Mesothelial cell of epicardium (in vitro differentiated cells): ENCODE measurements around the gene NPTXR. TPM values are rescaled to one million over a fixed set of nuclear protein-coding genes. Genes with fewer than 3 reads are reported as not detected.

Experiments
- DNase-seq, 2 experiments: peaks; one replicate each; pipeline ENCODE4 v3.0.0; 2021; ENCODE audit warnings: low spot score in 2 of 2; ENCODE audit not compliant: unreplicated experiment in 2 of 2
- H3K27ac Mint-ChIP-seq: 2 replicates; pipeline ENCODE4 v1.8.0; 2021; ENCODE audit warnings: mixed read lengths
- H3K27me3 Mint-ChIP-seq: 2 replicates; pipeline ENCODE4 v1.8.0; 2021; ENCODE audit warnings: low read depth, mixed read lengths
- H3K36me3 Mint-ChIP-seq: 2 replicates; pipeline ENCODE4 v1.8.0; 2021; ENCODE audit warnings: mixed read lengths
- H3K4me1 Mint-ChIP-seq: 2 replicates; pipeline ENCODE4 v1.8.0; 2021; ENCODE audit warnings: mixed read lengths
- H3K4me3 Mint-ChIP-seq: 2 replicates; pipeline ENCODE4 v1.8.0; 2021; ENCODE audit warnings: mild to moderate bottlenecking, moderate library complexity, mixed read lengths
- H3K9me3 Mint-ChIP-seq: 2 replicates; pipeline ENCODE4 v1.8.0; 2021; ENCODE audit warnings: mixed read lengths
- CTCF ChIP-seq: fragments of 200-600 bp; sonication (generic); IDR thresholded peaks from one replicate; pipeline ENCODE4 v1.5.0; 2021; ENCODE audit warnings: antibody characterized with exemption; ENCODE audit not compliant: unreplicated experiment
- total RNA-seq: library from RNA; stranded (reverse); gene quantifications from 3 replicates; pipeline ENCODE4 v1.2.1, GENCODE V29; 2021

NPTXR gene
- total RNA-seq, 1 donor from 2014 or later: 10.1 TPM

GRCh38 chr22:38881997-38882879 lies 38.4 kb upstream of the NPTXR start:
- no peaks in the 10 kb centered on the region for H3K9me3 Mint-ChIP-seq
- H3K36me3 Mint-ChIP-seq: no peaks in the 10 kb centered on the region
- no peak for TF ChIP-seq CTCF
- DNase-seq: no peak
- H3K4me3 Mint-ChIP-seq: no peak overlapping the region
- peaks cover 14% of the 10 kb centered on the region for H3K4me1 Mint-ChIP-seq
- peaks cover 8% of the 10 kb centered on the region for H3K27me3 Mint-ChIP-seq
- H3K27ac Mint-ChIP-seq: peak overlapping the region; percentile 78

- Mint-ChIP-seq H3K9me3 (no peaks in the 10 kb centered on the region), H3K4me3 (no peak overlapping the region), H3K36me3 (no peaks in the 10 kb centered on the region), H3K27me3 (peaks cover 10% of the 10 kb centered on the region), H3K4me1 (peaks cover 14% of the 10 kb centered on the region), H3K27ac (no peak overlapping the region)
- no peak for TF ChIP-seq CTCF
- DNase-seq: no peak
Observed at GRCh38 chr22:38881464-38881871, 37.6 kb upstream of the NPTXR start.

- no peaks in the 10 kb centered on the region for H3K9me3 Mint-ChIP-seq
- H3K4me1 Mint-ChIP-seq: peaks cover 14% of the 10 kb centered on the region
- no peak for DNase-seq
- TF ChIP-seq CTCF: no peak
- H3K36me3 Mint-ChIP-seq: no peaks in the 10 kb centered on the region
- no peak overlapping the region for H3K4me3 Mint-ChIP-seq
- no peak overlapping the region for H3K27ac Mint-ChIP-seq
- peaks cover 19% of the 10 kb centered on the region for H3K27me3 Mint-ChIP-seq
Observed at GRCh38 chr22:38879961-38880360, 36.1 kb upstream of the NPTXR start.

GRCh38 chr22:38879108-38879729 lies 35.4 kb upstream of the NPTXR start:
- H3K4me1 Mint-ChIP-seq: peaks cover 15% of the 10 kb centered on the region
- no peak overlapping the region for H3K27ac Mint-ChIP-seq
- TF ChIP-seq CTCF: no peak
- DNase-seq: no peak
- H3K27me3 Mint-ChIP-seq: peaks cover 23% of the 10 kb centered on the region
- H3K9me3 Mint-ChIP-seq: no peaks in the 10 kb centered on the region
- H3K4me3 Mint-ChIP-seq: no peak overlapping the region
- H3K36me3 Mint-ChIP-seq: no peaks in the 10 kb centered on the region

- no peak for TF ChIP-seq CTCF
- no peak overlapping the region for H3K4me3 Mint-ChIP-seq
- H3K36me3 Mint-ChIP-seq: no peaks in the 10 kb centered on the region
- peaks cover 23% of the 10 kb centered on the region for H3K4me1 Mint-ChIP-seq
- no peak overlapping the region for H3K27ac Mint-ChIP-seq
- no peak for DNase-seq
- no peaks in the 10 kb centered on the region for H3K9me3 Mint-ChIP-seq
- peaks cover 23% of the 10 kb centered on the region for H3K27me3 Mint-ChIP-seq
Observed at GRCh38 chr22:38878001-38878400, 34.2 kb upstream of the NPTXR start.
